Measurements from ENCODE around the gene CERCAM.
A peak's percentile ranks its signal among the peaks of the same experiment; 100 is the strongest.
"Not testable (repeated sequence)": the region's sequence is repeated elsewhere in the genome, so short reads cannot be mapped to it uniquely, and the experiment has no call there.

Gene CERCAM

GRCh38 chr9:128393145-128393775, 27.4 kb upstream of the CERCAM start:
- peak; percentile 81 for DNase-seq (ENCODE audit: low spot score)

GRCh38 chr9:128393970-128394369, 26.7 kb upstream of the CERCAM start:
- DNase-seq (ENCODE audit: low spot score), result no peak

GRCh38 chr9:128394379-128395168, 26.1 kb upstream of the CERCAM start:
- DNase-seq (ENCODE audit: low spot score), result no peak

GRCh38 chr9:128396970-128397613, 23.6 kb upstream of the CERCAM start:
- DNase-seq (ENCODE audit: low spot score), result peak; percentile 72

- no peak for DNase-seq (ENCODE audit: low spot score)
These were observed 22.8 kb upstream of the CERCAM start for GRCh38 chr9:128397831-128398230.

- DNase-seq (ENCODE audit: low spot score), result no peak
These were observed 20.8 kb upstream of the CERCAM start for GRCh38 chr9:128399861-128400260.

GRCh38 chr9:128404560-128404959, 16.1 kb upstream of the CERCAM start:
- no peak for DNase-seq (ENCODE audit: low spot score)

GRCh38 chr9:128405077-128405779, 15.4 kb upstream of the CERCAM start:
- no peak for DNase-seq (ENCODE audit: low spot score)

- no peak for DNase-seq (ENCODE audit: low spot score)
These were observed 14.9 kb upstream of the CERCAM start for GRCh38 chr9:128405780-128406171.

GRCh38 chr9:128406848-128407391, 13.7 kb upstream of the CERCAM start:
- no peak for DNase-seq (ENCODE audit: low spot score)

GRCh38 chr9:128408963-128409431, 11.7 kb upstream of the CERCAM start:
- peak; percentile 55 for DNase-seq (ENCODE audit: low spot score)

GRCh38 chr9:128409450-128409849, 11.2 kb upstream of the CERCAM start:
- DNase-seq (ENCODE audit: low spot score), result no peak

GRCh38 chr9:128409978-128410377, 10.7 kb upstream of the CERCAM start:
- peak; percentile 50 for DNase-seq (ENCODE audit: low spot score)

GRCh38 chr9:128411364-128412119, 9.1 kb upstream of the CERCAM start:
- no peak for DNase-seq (ENCODE audit: low spot score)

GRCh38 chr9:128412120-128412790, 8.4 kb upstream of the CERCAM start:
- DNase-seq (ENCODE audit: low spot score), result peak; percentile 80

GRCh38 chr9:128413728-128414127, 6.9 kb upstream of the CERCAM start:
- not testable (repeated sequence) for DNase-seq (ENCODE audit: low spot score)

GRCh38 chr9:128414461-128414860, 6.2 kb upstream of the CERCAM start:
- DNase-seq (ENCODE audit: low spot score), result no peak

- DNase-seq (ENCODE audit: low spot score), result no peak
These were observed 5.4 kb upstream of the CERCAM start for GRCh38 chr9:128415281-128415680.

GRCh38 chr9:128416014-128416413, 4.6 kb upstream of the CERCAM start:
- no peak for DNase-seq (ENCODE audit: low spot score)

- DNase-seq (ENCODE audit: low spot score), result no peak
These were observed 4.1 kb upstream of the CERCAM start for GRCh38 chr9:128416432-128417019.
